ENCODE data around the gene NT5M.

The NT5M gene

DNA sequence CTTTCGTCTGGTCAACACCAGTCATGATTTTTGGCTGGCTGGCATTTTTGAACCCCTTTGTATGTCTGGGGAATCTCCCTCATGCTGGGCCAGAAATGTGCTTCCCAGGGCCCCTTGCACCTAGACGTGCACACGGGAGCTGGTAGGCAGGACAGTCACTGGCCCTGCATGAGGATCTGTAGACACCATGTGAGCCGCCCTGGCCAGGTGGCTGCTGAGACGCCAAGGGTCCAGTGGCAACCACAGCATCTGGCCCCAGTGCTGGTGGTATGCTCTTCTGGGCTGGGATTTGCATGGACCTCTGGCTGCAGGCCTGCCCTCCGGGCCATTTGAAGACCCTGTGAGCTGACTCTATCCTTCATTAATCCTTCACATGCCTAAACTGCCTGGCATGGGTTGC lies 67.5 kb downstream of the NT5M start:
- H3K27me3 ChIP-seq (ENCODE audit: control insufficient read depth, low read length), result peaks cover 15% of the 10 kb centered on the region
- no peaks in the 10 kb centered on the region for H3K79me2 ChIP-seq (ENCODE audit: control insufficient read depth, low read length)
- no peaks in the 10 kb centered on the region for H4K20me1 ChIP-seq (ENCODE audit: control insufficient read depth, insufficient read depth, low read depth, low read length)
- H3K27ac ChIP-seq (ENCODE audit: low read depth, low read length), result no peak overlapping the region
- no peaks in the 10 kb centered on the region for H3K9me2 ChIP-seq (replicated peaks; ENCODE audit: control insufficient read depth, low read length)
- no peaks in the 10 kb centered on the region for H3K4me1 ChIP-seq (ENCODE audit: control insufficient read depth, low read length)
- H3K4me3 ChIP-seq (ENCODE audit: low read length), result no peak overlapping the region
- no peaks in the 10 kb centered on the region for H3K36me3 ChIP-seq (ENCODE audit: control insufficient read depth, low read length)
- TF ChIP-seq, protein P1, sequence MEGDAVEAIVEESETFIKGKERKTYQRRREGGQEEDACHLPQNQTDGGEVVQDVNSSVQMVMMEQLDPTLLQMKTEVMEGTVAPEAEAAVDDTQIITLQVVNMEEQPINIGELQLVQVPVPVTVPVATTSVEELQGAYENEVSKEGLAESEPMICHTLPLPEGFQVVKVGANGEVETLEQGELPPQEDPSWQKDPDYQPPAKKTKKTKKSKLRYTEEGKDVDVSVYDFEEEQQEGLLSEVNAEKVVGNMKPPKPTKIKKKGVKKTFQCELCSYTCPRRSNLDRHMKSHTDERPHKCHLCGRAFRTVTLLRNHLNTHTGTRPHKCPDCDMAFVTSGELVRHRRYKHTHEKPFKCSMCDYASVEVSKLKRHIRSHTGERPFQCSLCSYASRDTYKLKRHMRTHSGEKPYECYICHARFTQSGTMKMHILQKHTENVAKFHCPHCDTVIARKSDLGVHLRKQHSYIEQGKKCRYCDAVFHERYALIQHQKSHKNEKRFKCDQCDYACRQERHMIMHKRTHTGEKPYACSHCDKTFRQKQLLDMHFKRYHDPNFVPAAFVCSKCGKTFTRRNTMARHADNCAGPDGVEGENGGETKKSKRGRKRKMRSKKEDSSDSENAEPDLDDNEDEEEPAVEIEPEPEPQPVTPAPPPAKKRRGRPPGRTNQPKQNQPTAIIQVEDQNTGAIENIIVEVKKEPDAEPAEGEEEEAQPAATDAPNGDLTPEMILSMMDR (IDR thresholded peaks at IDR 0.05; ENCODE audit: low read depth, low read length, poor library complexity, severe bottlenecking), result no peak
- no peak for TF ChIP-seq EZH2phosphoT487 (IDR thresholded peaks at IDR 0.05; ENCODE audit: borderline replicate concordance, low read length)
- H3K4me2 ChIP-seq (ENCODE audit: low read length), result no peak overlapping the region
- no peaks in the 10 kb centered on the region for H3K9me3 ChIP-seq (ENCODE audit: control insufficient read depth, insufficient read depth, low read length)
- no peaks in the 10 kb centered on the region for H3F3A ChIP-seq (ENCODE audit: control insufficient read depth, insufficient read depth)

DNA sequence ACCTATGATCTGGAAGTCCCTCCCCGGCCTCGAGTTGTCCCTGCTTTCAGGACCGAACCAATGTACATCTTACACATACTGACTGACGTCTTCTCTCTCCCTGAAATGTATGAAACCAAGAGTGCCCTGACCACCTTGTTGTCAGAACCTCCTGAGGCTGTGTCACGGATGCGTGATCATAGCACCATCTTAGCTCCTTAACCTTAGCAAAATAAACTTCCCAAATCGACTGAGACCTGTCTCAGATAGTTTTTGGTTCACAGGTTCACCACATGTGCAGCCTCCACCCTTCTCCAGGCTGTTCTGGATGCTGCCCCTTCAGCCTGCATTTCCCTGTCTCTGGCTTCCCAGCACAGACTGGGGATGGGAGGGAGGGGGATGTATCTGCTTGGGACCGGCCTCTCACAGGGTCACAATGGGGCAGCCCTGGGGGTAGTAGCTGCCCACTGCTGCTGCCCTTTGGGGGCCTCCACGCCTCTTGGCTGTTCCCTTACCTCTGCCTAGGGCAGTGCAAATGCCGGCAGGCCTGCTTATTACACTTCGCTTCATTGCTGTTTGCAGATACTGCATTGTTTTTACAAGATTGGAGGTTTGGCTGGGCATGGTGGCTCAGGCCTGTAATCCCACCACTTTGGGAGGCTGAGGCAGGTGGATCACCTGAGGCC lies 69.8 kb downstream of the NT5M start:
- Histone ChIP-seq H3F3A (ENCODE audit: control insufficient read depth, insufficient read depth) (no peaks in the 10 kb centered on the region), H3K4me1 (ENCODE audit: control insufficient read depth, low read length) (no peaks in the 10 kb centered on the region), H4K20me1 (ENCODE audit: control insufficient read depth, insufficient read depth, low read depth, low read length) (no peaks in the 10 kb centered on the region), H3K4me2 (ENCODE audit: low read length) (no peak overlapping the region), H3K36me3 (ENCODE audit: control insufficient read depth, low read length) (no peaks in the 10 kb centered on the region), H3K4me3 (ENCODE audit: low read length) (no peak overlapping the region), H3K27ac (ENCODE audit: low read depth, low read length) (no peak overlapping the region), H3K27me3 (ENCODE audit: control insufficient read depth, low read length) (peaks cover 3% of the 10 kb centered on the region; the same call in 1 of the 2 replicates), H3K79me2 (ENCODE audit: control insufficient read depth, low read length) (no peaks in the 10 kb centered on the region), H3K9me3 (ENCODE audit: control insufficient read depth, insufficient read depth, low read length) (no peaks in the 10 kb centered on the region), H3K9me2 (replicated peaks; ENCODE audit: control insufficient read depth, low read length) (no peaks in the 10 kb centered on the region)
- TF ChIP-seq, protein P1 (IDR thresholded peaks at IDR 0.05; ENCODE audit: low read depth, low read length, poor library complexity, severe bottlenecking), result no peak
- TF ChIP-seq EZH2phosphoT487 (IDR thresholded peaks at IDR 0.05; ENCODE audit: borderline replicate concordance, low read length), result no peak

DNA sequence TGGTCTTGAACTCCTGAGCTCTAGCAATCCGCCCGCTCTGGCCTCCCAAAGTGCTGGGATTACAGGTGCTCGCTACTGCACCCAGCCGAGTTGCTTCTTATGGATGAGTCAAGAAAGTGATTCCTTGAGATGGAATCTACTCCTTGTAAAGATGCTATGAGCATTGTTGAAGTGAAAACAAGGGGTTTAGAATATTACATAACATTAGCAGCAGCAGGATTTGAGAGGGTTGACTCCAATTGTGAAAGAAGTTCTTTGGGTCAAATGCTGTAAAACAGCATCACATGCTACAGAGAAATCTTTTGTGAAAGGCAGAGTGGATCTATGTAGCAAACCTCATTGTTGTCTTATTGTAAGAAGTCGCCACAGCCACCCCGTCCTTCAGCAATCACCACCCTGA lies 72.7 kb downstream of the NT5M start:
- Histone ChIP-seq H3K27ac (ENCODE audit: low read depth, low read length) (no peak overlapping the region), H4K20me1 (ENCODE audit: control insufficient read depth, insufficient read depth, low read depth, low read length) (no peaks in the 10 kb centered on the region), H3K79me2 (ENCODE audit: control insufficient read depth, low read length) (no peaks in the 10 kb centered on the region), H3K9me3 (ENCODE audit: control insufficient read depth, insufficient read depth, low read length) (no peaks in the 10 kb centered on the region), H3F3A (ENCODE audit: control insufficient read depth, insufficient read depth) (no peaks in the 10 kb centered on the region), H3K9me2 (replicated peaks; ENCODE audit: control insufficient read depth, low read length) (no peaks in the 10 kb centered on the region), H3K4me1 (ENCODE audit: control insufficient read depth, low read length) (no peaks in the 10 kb centered on the region), H3K4me2 (ENCODE audit: low read length) (no peak overlapping the region), H3K27me3 (ENCODE audit: control insufficient read depth, low read length) (peaks cover 3% of the 10 kb centered on the region; the same call in 1 of the 2 replicates), H3K4me3 (ENCODE audit: low read length) (no peak overlapping the region), H3K36me3 (ENCODE audit: control insufficient read depth, low read length) (no peaks in the 10 kb centered on the region)
- TF ChIP-seq, protein P1 (IDR thresholded peaks at IDR 0.05; ENCODE audit: low read depth, low read length, poor library complexity, severe bottlenecking), result no peak
- TF ChIP-seq EZH2phosphoT487 (IDR thresholded peaks at IDR 0.05; ENCODE audit: borderline replicate concordance, low read length), result no peak

All from DOHH2 (cell line).